NCI-H1105 (cell line): ENCODE measurements around the gene PPM1M.

Source experiments
- DNase-seq: peaks from one replicate; lab custom pipeline; 2025; lab: John Stamatoyannopoulos, UW

The PPM1M gene

DNA sequence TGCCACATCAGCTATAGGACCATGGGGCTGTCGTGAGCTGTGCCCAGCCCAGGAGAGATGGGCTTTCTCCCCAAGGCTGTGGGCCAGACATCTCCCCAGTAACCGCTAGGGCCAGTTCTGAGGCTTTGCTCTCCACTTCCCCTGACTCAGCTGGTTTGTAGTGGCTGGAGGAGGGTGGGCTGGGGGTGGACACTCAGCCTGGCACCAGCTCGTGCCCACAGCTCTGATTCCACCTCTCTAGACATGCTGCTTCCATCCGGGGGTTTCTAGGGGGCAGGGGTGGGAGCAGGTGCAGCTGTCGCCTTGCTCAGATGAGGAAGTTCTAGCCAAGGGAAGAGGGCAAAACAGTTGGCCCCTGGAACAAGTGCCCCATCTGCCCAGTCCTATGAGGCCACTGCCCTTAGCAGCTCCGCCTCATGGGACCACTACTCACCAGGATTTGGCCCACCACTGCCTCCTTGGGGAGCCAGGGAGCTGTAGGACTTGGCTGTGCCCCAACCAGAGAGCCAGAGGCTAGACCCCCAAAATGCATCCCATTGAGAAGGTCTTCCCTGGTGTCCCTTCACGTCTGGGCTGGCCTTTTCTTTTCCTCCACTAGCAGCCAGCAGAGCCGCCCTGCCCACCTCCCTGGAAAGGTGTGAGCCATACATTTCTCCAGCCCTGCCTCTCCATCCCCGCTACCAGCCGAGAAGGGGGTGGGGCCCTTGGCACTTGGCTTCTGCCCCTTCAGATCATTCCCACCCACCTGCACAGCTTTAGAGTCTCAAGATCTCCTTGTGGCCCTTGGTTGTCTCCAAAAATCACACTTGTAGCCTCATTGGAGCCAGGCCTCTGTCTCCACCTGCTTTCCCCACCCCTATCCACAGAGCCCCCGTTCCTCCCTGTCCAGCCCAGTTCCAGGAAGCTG is 51.9 kb downstream of the PPM1M start:
- no peak for DNase-seq

DNA sequence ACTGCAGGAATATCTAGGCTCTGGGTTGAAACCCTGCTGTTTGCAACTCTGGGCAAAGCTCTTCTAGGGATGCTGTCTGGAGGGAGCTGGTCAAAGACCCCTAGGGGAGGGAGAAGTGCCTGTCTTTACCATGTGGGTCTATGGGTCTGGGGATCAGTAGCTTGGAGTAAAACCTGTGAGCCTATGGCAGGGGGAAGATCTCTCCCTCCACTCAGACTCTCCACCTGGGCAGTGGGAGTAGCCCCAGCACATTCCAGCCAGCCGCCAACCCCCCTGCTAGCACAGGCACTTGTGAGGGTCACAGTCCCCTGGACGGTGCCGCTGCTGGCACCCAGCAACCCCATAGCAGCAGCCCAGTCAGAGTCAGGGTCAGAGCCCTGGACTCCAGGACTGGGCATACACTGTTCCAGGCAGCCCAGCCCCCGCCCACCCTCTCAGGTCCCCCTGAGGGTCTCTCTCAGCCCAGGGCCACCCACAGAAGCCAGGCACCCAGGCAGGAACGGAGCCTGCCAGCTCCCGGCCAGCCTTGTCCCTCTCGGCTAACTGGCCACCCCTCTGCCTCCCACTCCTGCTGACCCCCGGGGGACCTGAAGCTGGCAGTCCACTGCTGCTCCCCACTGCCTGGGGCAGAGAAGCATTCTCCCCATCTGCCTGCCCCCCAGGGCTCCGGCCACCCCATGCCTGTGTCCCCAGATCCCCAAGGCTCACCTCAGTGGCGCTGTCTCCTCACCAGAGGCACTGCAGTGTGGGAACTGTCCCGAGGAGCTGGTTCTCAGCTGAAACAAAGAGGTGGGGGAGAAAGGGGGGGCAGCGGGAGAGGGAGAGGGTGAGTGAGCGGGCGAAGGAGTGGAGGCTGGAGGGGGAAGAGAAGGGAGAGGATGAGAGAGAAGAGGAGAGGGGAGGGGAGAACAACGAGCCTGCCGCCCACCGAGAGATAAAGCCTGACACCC is 52.9 kb downstream of the PPM1M start:
- no peak for DNase-seq

DNA sequence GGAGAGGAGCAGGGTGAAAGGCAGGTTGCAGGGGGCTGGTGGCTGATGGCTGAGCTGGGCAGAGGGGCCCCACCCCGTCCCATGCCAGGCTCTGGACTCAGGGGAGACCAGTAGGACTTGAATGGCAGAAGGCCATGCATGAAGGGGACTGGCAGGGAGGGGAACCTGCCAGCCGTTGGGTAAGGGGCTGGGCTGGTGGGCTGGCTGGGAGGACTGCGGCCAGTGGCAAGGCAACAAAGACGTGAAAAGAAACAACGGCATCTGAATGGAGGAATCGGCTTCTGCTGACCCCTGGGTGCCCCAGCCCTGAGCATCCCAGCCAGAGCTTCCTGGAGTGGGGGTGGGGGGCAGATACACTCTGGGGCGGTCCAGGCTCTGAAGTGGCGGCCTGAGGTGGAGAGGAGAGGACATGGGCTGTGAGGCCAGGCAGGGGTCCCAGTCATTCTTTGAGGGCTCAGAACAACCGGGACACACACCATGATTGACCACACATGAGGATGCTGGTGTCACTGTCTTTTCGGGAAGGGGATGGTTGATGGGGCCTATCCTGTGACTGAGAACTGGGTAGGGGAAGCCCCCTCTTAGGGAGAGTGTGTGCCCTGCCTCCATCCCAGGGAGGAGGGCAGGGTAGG is 53.8 kb downstream of the PPM1M start:
- DNase-seq, result no peak
